ENCODE measurements around the gene ORC3.

Gene ORC3

GRCh38 chr6:87618531-87618930, 28.6 kb downstream of the ORC3 start:
- no peak for TF ChIP-seq JUND (IDR thresholded peaks at IDR 0.05; ENCODE audit: low read depth)

DNA sequence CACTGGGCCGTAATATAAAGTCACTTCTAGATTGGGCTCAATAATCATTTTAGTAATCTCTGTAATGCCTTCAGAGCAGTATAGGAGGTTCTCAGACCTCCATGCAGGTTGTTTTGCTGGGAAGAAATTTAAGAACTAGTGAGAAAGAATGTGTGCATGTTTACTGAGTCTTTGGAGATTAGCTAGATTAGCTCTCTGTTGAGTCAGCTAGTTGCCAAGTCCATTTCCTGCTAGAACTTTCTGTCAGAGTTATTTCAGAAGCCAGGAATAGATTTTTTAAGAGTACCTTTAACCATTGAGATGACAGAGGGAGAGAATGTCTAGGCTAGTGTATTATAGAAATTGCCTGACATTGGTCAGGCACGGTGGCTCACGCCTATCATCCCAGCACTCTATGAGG, 33.3 kb downstream of the ORC3 start:
- in situ Hi-C loops (cut with HindIII; ENCODE audit: low pct_unique_long_range_greater_than_20kb, low sequenced_read_pairs), result no loop called here
- DNase-seq (ENCODE audit: low read depth in 1 of 2, low spot score in 1 of 2), result peak; percentile 13 to 69

More at GRCh38 chr6:87618531-87618930, 28.6 kb downstream of the ORC3 start:
- no peak for DNase-seq (ENCODE audit: low read depth in 1 of 2, low spot score in 1 of 2)
- in situ Hi-C loops (cut with HindIII; ENCODE audit: low pct_unique_long_range_greater_than_20kb, low sequenced_read_pairs), result no loop called here

DNA sequence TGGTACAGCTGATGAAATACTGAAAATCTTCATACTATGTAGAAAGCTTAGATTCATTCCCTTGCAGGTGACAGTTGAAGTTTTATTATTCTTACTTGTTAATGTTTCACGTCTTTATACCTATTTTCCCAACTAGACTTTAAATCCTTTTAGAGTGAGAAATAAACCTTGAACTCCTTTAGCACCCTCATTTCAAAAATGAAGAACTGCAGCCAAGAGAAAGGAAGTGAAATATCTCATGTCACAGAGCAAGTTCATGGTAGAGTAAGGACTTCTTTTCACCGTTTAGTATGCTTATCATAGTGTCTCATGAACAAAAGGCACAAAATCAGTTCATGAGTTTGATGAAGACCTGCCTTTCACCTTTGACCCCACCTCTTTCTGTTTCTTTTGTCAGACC, 38.5 kb downstream of the ORC3 start:
- no peak for DNase-seq (ENCODE audit: low read depth in 1 of 2, low spot score in 1 of 2)
- no peak for TF ChIP-seq JUND (IDR thresholded peaks at IDR 0.05; ENCODE audit: low read depth)
- in situ Hi-C loops (cut with HindIII; ENCODE audit: low pct_unique_long_range_greater_than_20kb, low sequenced_read_pairs), result no loop called here

More for the DNA sequence above, 33.3 kb downstream of the ORC3 start:
- TF ChIP-seq JUND (IDR thresholded peaks at IDR 0.05; ENCODE audit: low read depth), result no peak

DNA sequence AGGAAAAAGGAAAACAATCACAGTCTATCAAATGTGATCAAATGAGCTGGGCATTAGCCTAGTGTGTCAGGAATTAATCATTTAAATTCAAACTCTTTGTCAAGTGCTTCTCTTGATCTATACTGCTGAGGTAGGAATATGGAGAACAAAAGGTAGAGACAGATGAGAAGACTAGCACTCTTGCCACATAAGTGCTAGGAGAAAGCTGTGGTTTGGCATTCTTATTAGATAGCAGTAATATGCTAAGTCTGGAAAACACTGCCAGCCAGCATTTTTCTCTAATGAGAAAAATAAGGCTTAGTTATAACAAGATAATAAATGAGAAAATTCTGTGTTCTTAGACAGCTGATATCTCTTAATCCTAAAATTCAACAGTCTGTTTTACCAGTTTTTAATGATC, 38.9 kb downstream of the ORC3 start:
- no peak for DNase-seq (ENCODE audit: low read depth in 1 of 2, low spot score in 1 of 2)
- in situ Hi-C loops (cut with HindIII; ENCODE audit: low pct_unique_long_range_greater_than_20kb, low sequenced_read_pairs), result no loop called here
- TF ChIP-seq JUND (IDR thresholded peaks at IDR 0.05; ENCODE audit: low read depth), result no peak

DNA sequence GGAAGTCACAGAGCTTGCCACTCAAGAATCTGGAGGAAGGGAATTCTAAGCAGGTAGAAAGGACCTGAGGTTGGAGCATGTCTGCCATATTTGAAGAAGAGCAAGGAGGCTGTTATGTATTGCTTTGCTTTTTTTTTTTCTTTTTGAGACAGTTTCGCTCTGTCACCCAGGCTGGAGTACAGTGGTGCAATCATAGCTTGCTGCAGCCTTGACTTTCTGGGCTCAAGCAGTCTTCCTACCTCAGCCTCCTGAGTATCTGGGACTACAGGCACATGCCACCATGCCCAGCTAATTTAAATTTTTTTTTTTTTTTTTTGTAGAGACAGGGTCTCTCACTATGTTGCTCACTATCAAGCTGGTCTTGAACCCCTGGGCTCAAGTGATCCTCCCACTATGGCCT, 40.8 kb downstream of the ORC3 start:
- no peak for TF ChIP-seq JUND (IDR thresholded peaks at IDR 0.05; ENCODE audit: low read depth)
- in situ Hi-C loops (cut with HindIII; ENCODE audit: low pct_unique_long_range_greater_than_20kb, low sequenced_read_pairs), result no loop called here
- no peak for DNase-seq (ENCODE audit: low read depth in 1 of 2, low spot score in 1 of 2)

DNA sequence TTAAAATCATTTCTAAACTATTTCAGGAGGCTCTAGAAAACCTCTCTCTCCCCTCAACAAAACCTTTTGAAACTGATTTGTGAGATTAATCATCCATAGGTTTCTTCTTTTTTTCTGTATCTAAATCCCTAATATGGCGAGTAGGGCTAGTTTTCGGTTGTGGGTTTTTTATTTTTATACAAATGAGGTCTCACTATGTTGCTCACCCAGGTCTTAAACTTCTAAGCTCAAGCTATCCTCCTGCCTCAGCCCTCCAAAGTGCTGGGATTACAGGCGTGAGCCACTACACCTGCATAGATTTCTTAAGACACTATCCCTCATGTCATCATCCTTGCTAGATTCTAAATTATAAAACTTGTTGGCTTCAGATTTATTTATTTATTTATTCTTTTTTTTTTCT, 43.9 kb downstream of the ORC3 start:
- TF ChIP-seq JUND (IDR thresholded peaks at IDR 0.05; ENCODE audit: low read depth), result no peak
- no peak for DNase-seq (ENCODE audit: low read depth in 1 of 2, low spot score in 1 of 2)
- in situ Hi-C loops (cut with HindIII; ENCODE audit: low pct_unique_long_range_greater_than_20kb, low sequenced_read_pairs), result no loop called here

DNA sequence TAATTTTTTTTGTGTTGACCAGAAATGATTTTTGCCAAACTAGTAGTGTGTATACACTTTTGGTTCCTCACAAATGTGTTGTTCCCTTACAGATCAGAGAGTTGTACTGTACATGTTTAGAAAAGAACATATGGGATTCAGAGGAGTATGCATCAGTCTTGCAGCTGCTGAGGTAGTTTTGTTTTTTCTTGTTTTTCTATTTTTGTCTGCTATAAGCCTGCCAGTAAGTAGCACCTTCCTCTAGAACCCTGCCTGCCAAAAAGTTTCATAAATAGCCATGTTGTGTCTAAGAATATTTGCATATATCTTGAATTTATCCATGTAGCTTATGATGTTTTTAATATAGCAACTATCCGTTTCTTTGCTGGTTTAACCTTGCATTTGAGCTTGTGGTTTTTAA, 46.4 kb downstream of the ORC3 start:
- in situ Hi-C loops (cut with HindIII; ENCODE audit: low pct_unique_long_range_greater_than_20kb, low sequenced_read_pairs), result no loop called here
- no peak for TF ChIP-seq JUND (IDR thresholded peaks at IDR 0.05; ENCODE audit: low read depth)
- DNase-seq (ENCODE audit: low read depth in 1 of 2, low spot score in 1 of 2), result no peak

DNA sequence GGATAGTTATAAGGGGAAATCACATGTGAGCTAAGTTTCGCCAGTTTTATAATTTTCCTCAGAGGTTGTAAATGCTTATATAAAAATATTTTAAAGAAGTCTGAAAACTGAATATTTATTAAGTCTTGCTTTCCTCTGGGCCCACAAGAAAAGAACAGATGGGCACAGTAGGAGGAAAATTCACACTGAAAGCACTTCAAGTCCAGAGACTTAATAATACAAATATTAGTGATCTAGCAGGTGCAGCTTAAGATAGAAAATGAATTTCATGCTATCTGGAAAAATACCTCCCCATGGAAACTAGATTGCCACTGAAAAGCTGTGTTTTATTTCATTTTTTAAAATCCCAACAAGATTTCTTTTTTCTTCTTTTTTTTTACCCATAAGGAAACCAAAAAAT, 47.2 kb downstream of the ORC3 start:
- TF ChIP-seq JUND (IDR thresholded peaks at IDR 0.05; ENCODE audit: low read depth), result no peak
- DNase-seq (ENCODE audit: low read depth in 1 of 2, low spot score in 1 of 2), result no peak
- in situ Hi-C loops (cut with HindIII; ENCODE audit: low pct_unique_long_range_greater_than_20kb, low sequenced_read_pairs), result no loop called here

DNA sequence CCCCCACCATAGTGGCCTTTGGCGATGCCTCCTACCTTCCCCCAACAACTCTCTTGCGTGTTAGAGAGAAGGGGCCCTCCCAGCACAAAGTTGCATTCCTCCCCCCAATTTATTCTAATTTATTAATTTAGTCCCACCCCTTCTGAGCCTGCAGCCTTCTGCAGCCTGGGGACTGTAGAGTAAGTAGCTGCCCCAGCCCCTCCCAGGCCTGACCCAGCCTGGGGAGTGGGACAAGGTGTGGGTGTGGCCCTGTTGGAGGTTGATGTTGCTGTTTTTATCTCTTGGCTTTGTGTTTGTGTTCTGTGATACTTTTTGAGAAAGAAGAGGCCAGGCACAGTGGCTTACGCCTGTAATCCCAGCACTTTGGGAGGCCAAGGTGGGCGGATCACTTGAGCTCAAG, 49.4 kb downstream of the ORC3 start:
- no peak for DNase-seq (ENCODE audit: low read depth in 1 of 2, low spot score in 1 of 2)
- TF ChIP-seq JUND (IDR thresholded peaks at IDR 0.05; ENCODE audit: low read depth), result no peak
- in situ Hi-C loops (cut with HindIII; ENCODE audit: low pct_unique_long_range_greater_than_20kb, low sequenced_read_pairs), result no loop called here

GRCh38 chr6:87641065-87641692, 51.2 kb downstream of the ORC3 start:
- no peak for DNase-seq (ENCODE audit: low read depth in 1 of 2, low spot score in 1 of 2)
- in situ Hi-C loops (cut with HindIII; ENCODE audit: low pct_unique_long_range_greater_than_20kb, low sequenced_read_pairs), result no loop called here

DNA sequence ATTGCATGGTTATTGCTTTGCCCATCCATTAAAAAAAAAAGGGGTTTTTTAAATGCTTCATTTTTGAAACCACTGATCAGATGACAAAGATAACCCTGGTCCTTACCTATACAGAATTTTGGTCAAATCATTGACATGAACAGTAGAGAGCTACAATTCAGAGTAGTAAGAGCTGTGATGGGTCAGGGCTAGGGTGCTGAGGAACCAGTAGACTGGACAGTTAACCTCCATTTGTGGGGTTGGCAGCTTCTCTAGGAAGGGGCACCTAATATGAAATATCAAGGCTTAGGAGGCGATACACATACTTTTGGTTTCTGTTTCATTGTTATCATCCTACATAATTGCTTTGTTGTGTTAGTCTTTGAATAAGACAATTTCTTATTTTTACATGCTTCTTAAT, 55.1 kb downstream of the ORC3 start:
- in situ Hi-C loops (cut with HindIII; ENCODE audit: low pct_unique_long_range_greater_than_20kb, low sequenced_read_pairs), result no loop called here
- no peak for DNase-seq (ENCODE audit: low read depth in 1 of 2, low spot score in 1 of 2)
- no peak for TF ChIP-seq JUND (IDR thresholded peaks at IDR 0.05; ENCODE audit: low read depth)

More at GRCh38 chr6:87641065-87641692, 51.2 kb downstream of the ORC3 start:
- no peak for TF ChIP-seq JUND (IDR thresholded peaks at IDR 0.05; ENCODE audit: low read depth)

- no peak for DNase-seq (ENCODE audit: low read depth in 1 of 2, low spot score in 1 of 2)
- in situ Hi-C loops (cut with HindIII; ENCODE audit: low pct_unique_long_range_greater_than_20kb, low sequenced_read_pairs), result no loop called here
- no peak for TF ChIP-seq JUND (IDR thresholded peaks at IDR 0.05; ENCODE audit: low read depth)
Measured at GRCh38 chr6:87653074-87653962, 63.4 kb downstream of the ORC3 start.

DNA sequence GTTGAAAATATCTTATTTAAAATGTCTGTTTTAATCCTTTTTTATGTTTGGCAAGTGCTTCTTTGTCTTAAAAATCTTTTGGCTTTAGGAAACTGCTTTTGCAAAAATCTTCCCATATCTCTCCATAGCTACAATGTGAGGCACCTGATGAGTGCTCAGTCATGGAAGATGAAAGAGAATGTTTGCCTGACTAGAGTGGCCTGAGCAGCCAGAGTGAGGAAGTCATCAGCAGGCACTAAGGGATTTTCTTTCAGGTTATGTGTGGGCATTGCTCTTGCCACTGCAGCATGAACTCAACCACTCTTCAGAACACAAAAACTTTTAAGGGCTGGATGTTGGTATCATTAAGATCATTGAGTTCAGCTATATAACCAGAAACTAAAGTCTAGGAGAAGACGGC, 64.2 kb downstream of the ORC3 start:
- no peak for DNase-seq (ENCODE audit: low read depth in 1 of 2, low spot score in 1 of 2)
- no peak for TF ChIP-seq JUND (IDR thresholded peaks at IDR 0.05; ENCODE audit: low read depth)
- in situ Hi-C loops (cut with HindIII; ENCODE audit: low pct_unique_long_range_greater_than_20kb, low sequenced_read_pairs), result no loop called here
